ENCODE measurements around the gene TAF4B.

DNA sequence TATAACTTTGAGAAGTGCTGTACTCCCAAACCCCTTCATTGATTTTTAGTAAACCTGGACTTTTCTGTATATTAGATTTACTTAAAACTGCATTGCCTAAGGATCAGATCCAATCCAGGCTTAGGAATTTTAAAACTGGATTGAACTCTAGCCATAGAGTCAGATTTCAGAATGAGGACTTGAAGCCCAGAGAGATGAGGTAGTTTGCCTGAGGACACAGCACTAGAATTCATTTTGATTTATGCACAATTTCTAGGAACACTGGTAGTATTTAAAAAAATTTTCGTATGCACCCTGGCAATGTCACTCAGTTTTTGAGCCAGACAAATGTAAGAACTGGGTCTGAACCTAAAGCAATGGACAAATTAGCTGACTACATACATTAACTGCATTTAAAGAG, 177.2 kb downstream of the TAF4B start:
- TF ChIP-seq CTCF (IDR thresholded peaks at IDR 0.05; ENCODE audit: borderline replicate concordance, extremely low read depth, low read length, poor library complexity, severe bottlenecking): no peak
- TF ChIP-seq EZH2 (IDR thresholded peaks at IDR 0.05; ENCODE audit: borderline replicate concordance, low read depth, low read length, severe bottlenecking): no peak
